Endothelial cell (in vitro differentiated cells): ENCODE measurements around the gene RBP4. TPM values are rescaled to one million over a fixed set of nuclear protein-coding genes. Genes with fewer than 3 reads are reported as not detected.

Source experiments
- DNase-seq: peaks from one replicate; pipeline ENCODE4 v3.0.0; 2021; ENCODE audit warnings: low spot score
- H3K27ac Mint-ChIP-seq: one replicate; pipeline ENCODE4 v1.8.0; 2021; ENCODE audit warnings: mixed read lengths, inconsistent platforms; ENCODE audit not compliant: unreplicated experiment
- H3K27me3 Mint-ChIP-seq: one replicate; pipeline ENCODE4 v1.8.0; 2021; ENCODE audit warnings: mild to moderate bottlenecking, moderate library complexity, mixed read lengths, inconsistent platforms; ENCODE audit not compliant: unreplicated experiment
- H3K36me3 Mint-ChIP-seq: one replicate; pipeline ENCODE4 v1.8.0; 2021; ENCODE audit warnings: mild to moderate bottlenecking, low read depth, mixed read lengths, inconsistent platforms; ENCODE audit not compliant: unreplicated experiment
- H3K4me1 Mint-ChIP-seq: one replicate; pipeline ENCODE4 v1.8.0; 2021; ENCODE audit warnings: mild to moderate bottlenecking, mixed read lengths, inconsistent platforms; ENCODE audit not compliant: unreplicated experiment
- H3K4me3 Mint-ChIP-seq: one replicate; pipeline ENCODE4 v1.8.0; 2021; ENCODE audit warnings: mild to moderate bottlenecking, mixed read lengths, inconsistent platforms; ENCODE audit not compliant: unreplicated experiment
- H3K9me3 Mint-ChIP-seq: one replicate; pipeline ENCODE4 v1.8.0; 2021; ENCODE audit warnings: mixed read lengths, inconsistent platforms; ENCODE audit not compliant: unreplicated experiment
- total RNA-seq: library from RNA; stranded (reverse); fragmentation: NEBNext Ultra II Directional; extraction: Animal tissue kit (Norgen Biotek cat#: 25700); gene quantifications from one replicate; pipeline ENCODE4 v1.2.1, GENCODE V29; 2021; ENCODE audit not compliant: unreplicated experiment
- TF ChIP-seq, protein P1 (sequence below): fragments of 200-600 bp; sonication (generic); IDR thresholded peaks from one replicate; pipeline ENCODE4 v1.5.0; 2021; ENCODE audit warnings: antibody characterized with exemption; ENCODE audit not compliant: unreplicated experiment

The RBP4 gene
- total RNA-seq, 1 donor from 2014 or later, result not detected

DNA sequence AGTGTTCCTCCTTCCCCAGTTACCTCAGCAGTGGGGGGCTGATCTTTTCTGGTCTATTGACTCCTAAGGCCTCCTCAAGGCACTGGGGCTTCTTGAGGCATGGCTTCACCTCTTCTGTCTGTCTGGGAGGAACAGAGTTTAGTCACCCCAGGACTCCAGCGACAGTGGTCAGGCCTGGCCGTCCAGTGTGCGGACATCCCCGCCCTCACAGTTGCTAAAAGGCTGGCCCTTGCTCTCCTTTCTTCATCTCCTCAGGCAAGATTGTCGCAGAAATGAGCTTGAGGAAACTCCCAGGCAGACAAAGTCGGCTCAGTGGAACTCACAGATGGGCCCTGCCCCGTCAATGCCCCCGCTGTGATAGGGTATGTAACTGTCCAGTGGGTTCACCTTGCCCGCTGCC lies 41.5 kb downstream of the RBP4 start:
- peaks cover 5% of the 10 kb centered on the region for H3K27me3 Mint-ChIP-seq
- TF ChIP-seq, protein P1, sequence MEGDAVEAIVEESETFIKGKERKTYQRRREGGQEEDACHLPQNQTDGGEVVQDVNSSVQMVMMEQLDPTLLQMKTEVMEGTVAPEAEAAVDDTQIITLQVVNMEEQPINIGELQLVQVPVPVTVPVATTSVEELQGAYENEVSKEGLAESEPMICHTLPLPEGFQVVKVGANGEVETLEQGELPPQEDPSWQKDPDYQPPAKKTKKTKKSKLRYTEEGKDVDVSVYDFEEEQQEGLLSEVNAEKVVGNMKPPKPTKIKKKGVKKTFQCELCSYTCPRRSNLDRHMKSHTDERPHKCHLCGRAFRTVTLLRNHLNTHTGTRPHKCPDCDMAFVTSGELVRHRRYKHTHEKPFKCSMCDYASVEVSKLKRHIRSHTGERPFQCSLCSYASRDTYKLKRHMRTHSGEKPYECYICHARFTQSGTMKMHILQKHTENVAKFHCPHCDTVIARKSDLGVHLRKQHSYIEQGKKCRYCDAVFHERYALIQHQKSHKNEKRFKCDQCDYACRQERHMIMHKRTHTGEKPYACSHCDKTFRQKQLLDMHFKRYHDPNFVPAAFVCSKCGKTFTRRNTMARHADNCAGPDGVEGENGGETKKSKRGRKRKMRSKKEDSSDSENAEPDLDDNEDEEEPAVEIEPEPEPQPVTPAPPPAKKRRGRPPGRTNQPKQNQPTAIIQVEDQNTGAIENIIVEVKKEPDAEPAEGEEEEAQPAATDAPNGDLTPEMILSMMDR, result no peak
- H3K4me1 Mint-ChIP-seq, result peaks cover 6% of the 10 kb centered on the region
- no peak overlapping the region for H3K27ac Mint-ChIP-seq
- DNase-seq, result no peak
- H3K4me3 Mint-ChIP-seq, result no peak overlapping the region
- H3K36me3 Mint-ChIP-seq, result no peaks in the 10 kb centered on the region
- H3K9me3 Mint-ChIP-seq, result no peaks in the 10 kb centered on the region

DNA sequence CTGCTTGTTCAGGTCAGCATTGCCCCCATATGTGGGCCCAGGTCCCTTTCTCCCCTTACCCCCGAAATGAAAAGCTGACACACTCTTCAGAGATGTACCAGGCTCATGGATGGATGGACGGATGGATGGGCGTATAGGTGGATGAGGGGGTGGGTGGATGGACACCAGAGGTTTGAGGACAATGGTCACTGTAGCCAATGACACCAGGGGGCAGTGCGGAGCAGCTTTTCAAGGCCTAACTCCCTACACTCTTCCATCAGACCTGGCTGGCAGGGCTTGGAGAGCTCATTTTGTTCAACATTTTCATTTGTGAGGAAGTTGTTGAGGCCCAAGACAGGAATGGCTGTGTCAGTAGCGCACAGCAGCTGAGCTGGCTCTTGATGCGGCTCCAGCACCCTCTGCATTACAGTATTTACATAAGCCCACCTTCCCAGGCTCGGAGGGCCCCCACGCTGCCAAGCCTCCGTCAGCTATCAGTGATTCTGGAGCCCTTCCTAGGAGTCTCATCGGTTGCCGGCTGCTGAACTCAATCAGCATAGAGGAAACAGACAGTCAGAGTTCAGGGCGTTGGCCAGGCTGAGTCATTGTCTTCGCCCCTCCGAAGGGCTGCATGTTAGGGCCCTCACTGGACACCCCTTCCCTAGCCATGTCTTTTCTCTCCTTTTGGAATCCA lies 46.1 kb downstream of the RBP4 start:
- peak; percentile 85 for DNase-seq
- TF ChIP-seq, protein P1, result peak; percentile 66
- H3K4me3 Mint-ChIP-seq, result no peak overlapping the region
- H3K36me3 Mint-ChIP-seq, result no peaks in the 10 kb centered on the region
- peaks cover 1% of the 10 kb centered on the region for H3K27me3 Mint-ChIP-seq
- peaks cover 6% of the 10 kb centered on the region for H3K4me1 Mint-ChIP-seq
- H3K9me3 Mint-ChIP-seq, result no peaks in the 10 kb centered on the region
- no peak overlapping the region for H3K27ac Mint-ChIP-seq

DNA sequence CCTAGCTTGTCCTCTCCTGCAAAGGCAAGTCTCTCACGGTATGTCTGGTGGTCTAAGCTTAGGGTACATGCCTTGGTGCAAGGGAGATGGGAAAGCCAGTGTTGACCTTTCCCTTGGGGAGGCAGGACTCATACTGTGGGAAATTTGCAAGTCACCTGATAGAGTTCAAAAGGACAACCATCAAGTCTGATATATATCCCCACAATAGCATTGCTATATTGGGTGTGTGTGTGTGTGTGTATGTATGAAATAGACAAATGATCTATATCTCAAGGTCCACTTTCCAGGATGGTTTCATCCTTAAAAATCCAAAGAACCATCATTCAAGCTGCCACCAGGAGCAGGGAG lies 46.7 kb downstream of the RBP4 start:
- no peaks in the 10 kb centered on the region for H3K9me3 Mint-ChIP-seq
- H3K36me3 Mint-ChIP-seq, result no peaks in the 10 kb centered on the region
- no peak for DNase-seq
- TF ChIP-seq, protein P1, result no peak
- peaks cover 6% of the 10 kb centered on the region for H3K4me1 Mint-ChIP-seq
- peaks cover 1% of the 10 kb centered on the region for H3K27me3 Mint-ChIP-seq
- H3K27ac Mint-ChIP-seq, result no peak overlapping the region
- no peak overlapping the region for H3K4me3 Mint-ChIP-seq

DNA sequence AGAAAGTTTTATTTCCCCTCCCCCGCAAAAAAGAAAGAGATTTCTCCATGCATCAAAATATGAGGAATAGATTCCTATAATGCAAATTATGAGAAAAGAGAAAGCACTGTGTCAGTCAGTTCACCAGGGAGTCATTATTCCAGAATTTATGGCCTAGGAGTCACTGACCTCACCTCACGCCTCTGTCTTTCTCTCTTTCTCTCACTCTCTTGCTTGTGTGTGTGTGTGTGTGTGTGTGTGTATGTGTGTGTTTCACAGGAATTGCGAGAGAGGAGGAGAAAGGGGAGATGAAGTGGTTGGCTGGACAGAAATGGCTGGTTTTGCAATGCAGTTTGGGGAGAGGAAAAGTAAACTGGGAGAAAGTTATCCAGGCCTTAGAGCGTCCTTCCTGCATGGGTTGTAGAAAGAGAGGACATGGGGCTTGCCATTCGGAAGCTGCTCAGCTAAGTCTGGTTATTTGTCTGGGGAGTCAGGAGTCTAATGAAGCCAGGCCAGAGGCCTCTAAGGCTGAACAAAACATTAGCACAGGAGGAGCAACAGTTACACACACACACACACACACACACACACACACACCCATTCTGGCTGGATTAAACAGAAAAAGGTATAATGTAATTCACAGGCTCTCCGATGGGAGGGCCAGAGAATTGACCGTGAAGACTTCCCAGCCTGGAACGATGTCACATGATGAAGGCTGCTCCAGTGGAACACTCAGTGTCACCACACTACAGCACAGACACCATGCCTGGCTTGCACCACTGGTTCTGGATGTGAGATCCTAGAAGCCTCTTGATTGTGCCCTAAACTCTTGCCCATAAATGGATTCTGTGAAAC lies 47.3 kb downstream of the RBP4 start:
- H3K36me3 Mint-ChIP-seq, result no peaks in the 10 kb centered on the region
- TF ChIP-seq, protein P1, result no peak
- no peak overlapping the region for H3K27ac Mint-ChIP-seq
- no peaks in the 10 kb centered on the region for H3K9me3 Mint-ChIP-seq
- no peak for DNase-seq
- H3K4me1 Mint-ChIP-seq, result peaks cover 6% of the 10 kb centered on the region
- no peak overlapping the region for H3K4me3 Mint-ChIP-seq
- H3K27me3 Mint-ChIP-seq, result peaks cover 1% of the 10 kb centered on the region

DNA sequence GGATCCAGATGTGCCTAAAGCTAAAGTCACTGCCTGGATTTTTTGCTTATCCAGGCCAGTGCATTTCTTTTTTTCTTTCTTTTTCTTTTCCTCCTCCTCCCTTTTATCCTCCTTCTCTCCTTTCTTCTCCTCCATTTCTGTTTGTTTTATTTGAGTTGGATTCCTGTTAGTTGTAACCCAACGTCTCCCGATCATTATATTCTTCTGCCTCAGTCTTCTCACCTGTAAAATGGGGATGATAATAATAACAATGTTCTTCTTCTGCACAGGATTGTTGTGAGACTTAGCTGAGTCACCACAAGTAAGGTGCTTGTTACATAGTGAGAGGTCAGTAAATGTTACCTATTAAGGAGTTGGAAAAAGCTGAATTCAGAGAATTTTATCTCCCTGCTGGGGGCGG lies 48.3 kb downstream of the RBP4 start:
- H3K27ac Mint-ChIP-seq, result no peak overlapping the region
- no peak overlapping the region for H3K4me3 Mint-ChIP-seq
- no peaks in the 10 kb centered on the region for H3K9me3 Mint-ChIP-seq
- no peaks in the 10 kb centered on the region for H3K36me3 Mint-ChIP-seq
- TF ChIP-seq, protein P1, result no peak
- H3K27me3 Mint-ChIP-seq, result peaks cover 1% of the 10 kb centered on the region
- DNase-seq, result no peak
- H3K4me1 Mint-ChIP-seq, result peaks cover 6% of the 10 kb centered on the region
